ENCODE results near the gene MED15.

- TF ChIP-seq CTCF (IDR thresholded peaks at IDR 0.05) (no peak), POLR2A (IDR thresholded peaks at IDR 0.05) (no peak)
These were observed 96.8 kb downstream of the MED15 start for GRCh38 chr22:20604092-20604747.
